Endothelial cell of umbilical vein (primary cell): ENCODE results near the gene LBHD2. TPM values are rescaled to one million over a fixed set of nuclear protein-coding genes. Genes with fewer than 3 reads are reported as not detected.

Source experiments
- BruUV-seq: library from RNA; stranded (reverse); fragments of 400-500 nt; replicated peaks from 2 replicates; lab custom pipeline; 2021; lab: Mats Ljungman, UMichigan
- CTCF ChIA-PET: fragments of 300-600, 350-600 bp; sonication (Branson Sonifier 250); formaldehyde crosslinking; loops from one replicate; lab custom pipeline; 2021; ENCODE audit warnings: antibody characterized with exemption, inconsistent platforms; lab: Charles Lee
- POLR2A ChIA-PET: fragments of 300-600, 350-600 bp; sonication (Branson Sonifier 250); formaldehyde crosslinking; loops from one replicate; lab custom pipeline; 2021; ENCODE audit warnings: antibody characterized with exemption, inconsistent platforms; lab: Charles Lee
- DNase-seq: peaks from one replicate; pipeline ENCODE4 v3.0.0-alpha.2; 2011; ENCODE audit warnings: low read depth, low spot score
- FAIRE-seq: peaks from 2 replicates; lab custom pipeline; 2011; peaks lifted over from hg19 to GRCh38; lab: Jason Lieb, UNC
- H2AFZ ChIP-seq: 2 replicates; pipeline ENCODE4 v1.6.0; 2012; ENCODE audit warnings: low read depth, low read length, control low read depth, inconsistent platforms
- H3K27ac ChIP-seq: 2 replicates; pipeline ENCODE4 v1.5.1; 2011; ENCODE audit warnings: low read depth, mild to moderate bottlenecking, control low read depth, low read length, moderate library complexity; ENCODE audit not compliant: insufficient read depth
- H3K27me3 ChIP-seq, 2 experiments: 2 replicates each; pipeline versions ENCODE4 v1.6.0 to v1.6.1; 2011; ENCODE audit warnings: low read length in 2 of 2, mixed read lengths in 1 of 2; ENCODE audit not compliant: control insufficient read depth in 2 of 2, insufficient read depth in 2 of 2
- H3K36me3 ChIP-seq, 2 experiments: 2 replicates in 1 of 2; 3 replicates in 1 of 2; pipeline ENCODE4 v1.5.1; 2011; ENCODE audit warnings: low read length in 2 of 2, mild to moderate bottlenecking in 1 of 2, moderate library complexity in 1 of 2; ENCODE audit not compliant: control insufficient read depth in 2 of 2, insufficient read depth in 2 of 2; ENCODE audit errors: extremely low read depth in 1 of 2
- H3K4me1 ChIP-seq: 3 replicates; pipeline ENCODE4 v1.5.1; 2011; ENCODE audit warnings: mild to moderate bottlenecking, low read length; ENCODE audit not compliant: control insufficient read depth, insufficient read depth; ENCODE audit errors: extremely low read depth
- H3K4me2 ChIP-seq: 2 replicates; pipeline ENCODE4 v1.6.1; 2011; ENCODE audit warnings: low read length, control low read depth, mixed read lengths; ENCODE audit not compliant: insufficient read depth
- H3K4me3 ChIP-seq, 3 experiments: fragments of 200-600 bp in 1 of 3; sonication (generic), shearing (Covaris generic) in 1 of 3; replicated peaks in 1 of 3; 2 replicates each; pipeline ENCODE4 v1.5.1; 2011 to 2016; ENCODE audit warnings: control low read depth in 3 of 3, low read length in 3 of 3, mild to moderate bottlenecking in 2 of 3, inconsistent platforms in 1 of 3, low read depth in 1 of 3, moderate library complexity in 1 of 3; ENCODE audit not compliant: insufficient read depth in 1 of 3
- H3K79me2 ChIP-seq: 2 replicates; pipeline ENCODE4 v1.6.0; 2012; ENCODE audit warnings: low read length, inconsistent platforms; ENCODE audit not compliant: control insufficient read depth, insufficient read depth
- H3K9ac ChIP-seq: replicated peaks from 2 replicates; pipeline ENCODE3; 2011; ENCODE audit warnings: low read length, control low read depth; ENCODE audit not compliant: insufficient read depth; ENCODE audit errors: extremely low read depth
- H3K9me1 ChIP-seq: replicated peaks from 3 replicates; pipeline ENCODE4 v1.6.0; 2011; ENCODE audit warnings: mild to moderate bottlenecking, low read length; ENCODE audit not compliant: control insufficient read depth, insufficient read depth; ENCODE audit errors: extremely low read depth
- H3K9me3 ChIP-seq: replicated peaks from 2 replicates; pipeline ENCODE4 v1.5.1; 2012; ENCODE audit warnings: low read length, inconsistent platforms; ENCODE audit not compliant: control insufficient read depth, insufficient read depth
- H4K20me1 ChIP-seq: replicated peaks from 2 replicates; pipeline ENCODE3; 2011; ENCODE audit warnings: mild to moderate bottlenecking, low read length; ENCODE audit not compliant: control insufficient read depth, insufficient read depth; ENCODE audit errors: extremely low read depth
- EZH2 ChIP-seq: IDR thresholded peaks from 2 replicates; pipeline ENCODE4 v1.6.1; 2012; ENCODE audit warnings: borderline replicate concordance, low read depth, mild to moderate bottlenecking, moderate library complexity, low read length, inconsistent platforms; ENCODE audit not compliant: severe bottlenecking
- FOS ChIP-seq: IDR thresholded peaks from 2 replicates; pipeline ENCODE4 v1.6.1; 2011; ENCODE audit warnings: mild to moderate bottlenecking, low read length, moderate library complexity, borderline replicate concordance; ENCODE audit not compliant: insufficient read depth
- GATA2 ChIP-seq: IDR thresholded peaks from 2 replicates; pipeline ENCODE4 v1.7.0; 2011; ENCODE audit warnings: low read depth, mild to moderate bottlenecking, moderate library complexity, mixed read lengths, low read length; ENCODE audit not compliant: insufficient read length, insufficient read depth
- JUN ChIP-seq: IDR thresholded peaks from 2 replicates; pipeline ENCODE4 v1.6.1; 2011; ENCODE audit warnings: borderline replicate concordance, low read depth; ENCODE audit not compliant: insufficient read length, insufficient read depth
- MAX ChIP-seq: IDR thresholded peaks from 2 replicates; pipeline ENCODE4 v1.6.1; 2011; ENCODE audit not compliant: insufficient read depth, insufficient read length
- MYC ChIP-seq: IDR thresholded peaks from one replicate; pipeline ENCODE4 v1.6.1; 2011; ENCODE audit warnings: mild to moderate bottlenecking, low read depth, low read length
- POLR2A ChIP-seq: IDR thresholded peaks from 2 replicates; pipeline ENCODE4 v1.6.1; 2012; ENCODE audit warnings: low read depth, mild to moderate bottlenecking, control low read depth, low read length
- POLR2AphosphoS5 ChIP-seq: IDR thresholded peaks from 2 replicates; pipeline ENCODE4 v1.6.1; 2012; ENCODE audit warnings: low read depth, mild to moderate bottlenecking, control low read depth, low read length, moderate library complexity; ENCODE audit not compliant: insufficient read depth
- dilution Hi-C: fragments of 300-500 bp; cut with MboI; formaldehyde crosslinking; loops from one replicate; pipeline ENCODE4 v1.15.0; 2019; ENCODE audit warnings: low sequenced_read_pairs; ENCODE audit not compliant: extremely low pct_ligation_motif_present
- intact Hi-C: fragments of 100-400 bp; cut with micrococcal nuclease; formaldehyde crosslinking; loops from one replicate; pipeline ENCODE4 v1.10.0; 2022
- polyA plus RNA-seq, 4 experiments: library from polyadenylated mRNA; depleted of rRNA in 3 of 4; stranded (reverse) in 3 of 4; unstranded in 1 of 4; fragments of >200 nt; gene quantifications; 2 replicates each; pipeline versions ENCODE4 v1.2.1 to v1.2.3, GENCODE V29; 2011 to 2012; ENCODE audit warnings: missing spikeins in 1 of 4
- total RNA-seq: library from RNA; stranded (reverse); gene quantifications from 2 replicates; pipeline ENCODE4 v1.2.3, GENCODE V29; 2021
- TF ChIP-seq, protein P1 (sequence below), 2 donors: IDR thresholded peaks; 1 replicate in 1 of 2; 2 replicates in 1 of 2; pipeline ENCODE4 v1.5.1; 2011; ENCODE audit warnings: low read length in 2 of 2, mild to moderate bottlenecking in 2 of 2, moderate library complexity in 2 of 2, control low read depth in 1 of 2, inconsistent platforms in 1 of 2, low read depth in 1 of 2; ENCODE audit not compliant: insufficient read depth in 1 of 2; ENCODE audit errors: extremely low read depth in 1 of 2

The LBHD2 gene
- total and polyA plus RNA-seq, 2 donors (not counting 3 experiments of a cell fraction or from before 2014, with no cell fraction given): not detected

DNA sequence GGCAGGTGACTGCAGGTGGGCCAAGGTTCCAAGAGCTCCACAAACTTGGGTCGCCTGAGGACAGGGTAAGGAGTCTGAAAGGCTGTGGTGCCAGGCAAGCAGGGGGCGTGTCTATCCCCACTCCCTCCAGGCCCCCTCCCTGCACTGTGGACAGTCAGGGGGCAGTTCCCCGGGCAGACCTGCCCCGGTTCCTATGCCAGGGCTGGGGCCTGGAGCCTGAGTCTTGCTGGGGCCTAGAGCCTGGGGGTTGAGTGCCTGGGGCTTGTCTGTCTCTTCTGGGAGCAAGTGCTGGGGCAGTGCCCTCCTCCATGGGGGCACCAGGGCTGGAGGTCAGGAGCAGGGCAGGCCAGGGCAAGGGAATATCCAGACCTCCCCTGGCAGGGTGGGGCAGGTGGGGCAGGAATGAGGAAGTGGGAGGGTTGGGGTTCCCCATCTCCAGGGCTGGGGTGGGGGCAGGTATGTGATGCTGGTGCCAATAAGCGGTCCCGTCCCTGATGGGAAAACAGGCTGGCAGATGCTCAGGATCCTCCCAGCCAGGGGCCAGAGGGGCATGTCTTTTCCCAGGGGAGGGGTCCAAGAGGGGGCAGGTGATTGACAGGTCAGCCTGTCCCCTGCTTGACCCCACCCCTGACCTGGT, 27.3 kb downstream of the LBHD2 start:
- Histone ChIP-seq H3K36me3 (no peaks in the 10 kb centered on the region), H3K4me1 (peaks cover 6% of the 10 kb centered on the region), H3K9me1 (no peaks in the 10 kb centered on the region), H4K20me1 (no peaks in the 10 kb centered on the region), H3K9me3 (no peaks in the 10 kb centered on the region), H2AFZ (no peak overlapping the region), H3K79me2 (no peaks in the 10 kb centered on the region), H3K4me2 (no peak overlapping the region), H3K4me3 (no peak overlapping the region), H3K9ac (no peak overlapping the region), H3K27me3 (no peaks in the 10 kb centered on the region), H3K27ac (no peak overlapping the region)
- TF ChIP-seq EZH2 (no peak), POLR2A (no peak), GATA2 (no peak), MYC (no peak), FOS (no peak), JUN (no peak), MAX (no peak), POLR2AphosphoS5 (no peak)
- TF ChIP-seq, protein P1, sequence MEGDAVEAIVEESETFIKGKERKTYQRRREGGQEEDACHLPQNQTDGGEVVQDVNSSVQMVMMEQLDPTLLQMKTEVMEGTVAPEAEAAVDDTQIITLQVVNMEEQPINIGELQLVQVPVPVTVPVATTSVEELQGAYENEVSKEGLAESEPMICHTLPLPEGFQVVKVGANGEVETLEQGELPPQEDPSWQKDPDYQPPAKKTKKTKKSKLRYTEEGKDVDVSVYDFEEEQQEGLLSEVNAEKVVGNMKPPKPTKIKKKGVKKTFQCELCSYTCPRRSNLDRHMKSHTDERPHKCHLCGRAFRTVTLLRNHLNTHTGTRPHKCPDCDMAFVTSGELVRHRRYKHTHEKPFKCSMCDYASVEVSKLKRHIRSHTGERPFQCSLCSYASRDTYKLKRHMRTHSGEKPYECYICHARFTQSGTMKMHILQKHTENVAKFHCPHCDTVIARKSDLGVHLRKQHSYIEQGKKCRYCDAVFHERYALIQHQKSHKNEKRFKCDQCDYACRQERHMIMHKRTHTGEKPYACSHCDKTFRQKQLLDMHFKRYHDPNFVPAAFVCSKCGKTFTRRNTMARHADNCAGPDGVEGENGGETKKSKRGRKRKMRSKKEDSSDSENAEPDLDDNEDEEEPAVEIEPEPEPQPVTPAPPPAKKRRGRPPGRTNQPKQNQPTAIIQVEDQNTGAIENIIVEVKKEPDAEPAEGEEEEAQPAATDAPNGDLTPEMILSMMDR (IDR thresholded peaks at IDR 0.05; ENCODE audit: extremely low read depth in 1 of 2, insufficient read depth in 1 of 2, low read depth in 1 of 2, low read length in 2 of 2): no peak
- FAIRE-seq (no peak), DNase-seq (no peak)
- dilution Hi-C loops: no loop called here
- CTCF ChIA-PET: no interaction called here
- no TSS peak for BruUV-seq
- intact Hi-C loops: no loop called here
- POLR2A ChIA-PET: no interaction called here
